H9 (cell line): ENCODE data around the gene GSE1. TPM values are rescaled to one million over a fixed set of nuclear protein-coding genes. Genes with fewer than 3 reads are reported as not detected.

Source experiments
- DNase-seq: peaks from one replicate; pipeline ENCODE4 v3.0.0-alpha.2; 2017
- H2AFZ ChIP-seq: one replicate; pipeline ENCODE4 v1.6.1; 2013; ENCODE audit warnings: mild to moderate bottlenecking, low read length, control low read depth, moderate library complexity
- H2AK5ac ChIP-seq: 2 replicates; pipeline ENCODE4 v1.6.1; 2013; ENCODE audit warnings: low read length, control low read depth, mixed read lengths; ENCODE audit not compliant: insufficient read length
- H2BK120ac ChIP-seq: one replicate; pipeline ENCODE4 v1.6.1; 2013; ENCODE audit warnings: low read depth, mild to moderate bottlenecking, low read length, control low read depth, inconsistent platforms; ENCODE audit not compliant: poor library complexity, severe bottlenecking
- H2BK12ac ChIP-seq: 2 replicates; pipeline ENCODE4 v1.6.1; 2013; ENCODE audit warnings: low read length, control low read depth, mixed read lengths, low read depth; ENCODE audit not compliant: insufficient read length
- H2BK15ac ChIP-seq: 2 replicates; pipeline ENCODE4 v1.6.1; 2013; ENCODE audit warnings: low read depth, low read length, control low read depth
- H2BK20ac ChIP-seq: one replicate; pipeline ENCODE4 v1.6.1; 2013; ENCODE audit warnings: low read depth, mild to moderate bottlenecking, low read length, control low read depth, inconsistent platforms; ENCODE audit not compliant: poor library complexity, severe bottlenecking
- H2BK5ac ChIP-seq: 2 replicates; pipeline ENCODE4 v1.6.1; 2013; ENCODE audit warnings: low read length, control low read depth, mixed read lengths; ENCODE audit not compliant: insufficient read length
- H3K14ac ChIP-seq: 2 replicates; pipeline ENCODE4 v1.6.1; 2013; ENCODE audit warnings: low read length, control low read depth; ENCODE audit not compliant: insufficient read depth
- H3K18ac ChIP-seq: 2 replicates; pipeline ENCODE4 v1.6.1; 2013; ENCODE audit warnings: low read depth, mild to moderate bottlenecking, mixed read lengths, low read length, control low read depth; ENCODE audit not compliant: insufficient read length
- H3K23ac ChIP-seq: 2 replicates; pipeline ENCODE4 v1.6.1; 2013; ENCODE audit warnings: low read length, control low read depth, mixed read lengths, low read depth; ENCODE audit not compliant: insufficient read length
- H3K23me2 ChIP-seq: 2 replicates; pipeline ENCODE4 v1.6.1; 2013; ENCODE audit warnings: low read depth, mild to moderate bottlenecking, mixed read lengths, low read length, control low read depth; ENCODE audit not compliant: insufficient read length, poor library complexity, severe bottlenecking
- H3K27ac ChIP-seq: 2 replicates; pipeline ENCODE4 v1.5.1; 2013; ENCODE audit warnings: low read length, control low read depth, mixed read lengths, low read depth; ENCODE audit not compliant: insufficient read length
- H3K27me3 ChIP-seq: 2 replicates; pipeline ENCODE4 v1.6.1; 2013; ENCODE audit warnings: low read length, control low read depth, inconsistent platforms; ENCODE audit not compliant: insufficient read depth
- H3K4ac ChIP-seq: 2 replicates; pipeline ENCODE4 v1.6.1; 2013; ENCODE audit warnings: low read depth, mild to moderate bottlenecking, control low read depth, inconsistent platforms, low read length, moderate library complexity
- H3K4me1 ChIP-seq: 2 replicates; pipeline ENCODE4 v1.6.1; 2013; ENCODE audit warnings: low read length, control low read depth, inconsistent platforms; ENCODE audit not compliant: insufficient read depth
- H3K4me2 ChIP-seq: 2 replicates; pipeline ENCODE4 v1.6.1; 2013; ENCODE audit warnings: low read length, control low read depth, mixed read lengths; ENCODE audit not compliant: insufficient read length, insufficient read depth
- H3K56ac ChIP-seq: 2 replicates; pipeline ENCODE4 v1.6.1; 2013; ENCODE audit warnings: low read depth, mild to moderate bottlenecking, mixed read lengths, low read length, control low read depth; ENCODE audit not compliant: insufficient read length
- H3K79me1 ChIP-seq: 2 replicates; pipeline ENCODE4 v1.6.1; 2013; ENCODE audit warnings: low read depth, mild to moderate bottlenecking, moderate library complexity, low read length, control low read depth, inconsistent platforms; ENCODE audit not compliant: insufficient read depth, poor library complexity, severe bottlenecking
- H3K79me2 ChIP-seq: 2 replicates; pipeline ENCODE4 v1.6.1; 2013; ENCODE audit warnings: low read length, control low read depth, inconsistent platforms; ENCODE audit not compliant: insufficient read depth
- H3K9ac ChIP-seq: 2 replicates; pipeline ENCODE4 v1.6.1; 2013; ENCODE audit warnings: low read length, control low read depth, mixed read lengths; ENCODE audit not compliant: insufficient read length; ENCODE audit errors: extremely low read depth
- H3K9me3 ChIP-seq: one replicate; pipeline ENCODE4 v1.6.1; 2013; ENCODE audit warnings: low read depth, low read length, inconsistent platforms; ENCODE audit not compliant: control insufficient read depth
- H3T11ph ChIP-seq: one replicate; pipeline ENCODE4 v1.6.1; 2013; ENCODE audit warnings: mild to moderate bottlenecking, low read length, control low read depth, inconsistent platforms
- H4K20me1 ChIP-seq: one replicate; pipeline ENCODE4 v1.6.1; 2013; ENCODE audit not compliant: control insufficient read depth, insufficient read length, insufficient read depth
- H4K5ac ChIP-seq: 2 replicates; pipeline ENCODE4 v1.6.1; 2013; ENCODE audit warnings: low read depth, mild to moderate bottlenecking, mixed read lengths, low read length, control low read depth; ENCODE audit not compliant: insufficient read length
- H4K8ac ChIP-seq: replicated peaks from 2 replicates; pipeline ENCODE4 v1.6.1; 2013; ENCODE audit warnings: low read length, control low read depth, mixed read lengths, low read depth; ENCODE audit not compliant: insufficient read length
- H4K91ac ChIP-seq: 2 replicates; pipeline ENCODE4 v1.6.1; 2013; ENCODE audit warnings: low read depth, mild to moderate bottlenecking, moderate library complexity, mixed read lengths, low read length, control low read depth; ENCODE audit not compliant: insufficient read length
- H3K27ac Mint-ChIP-seq, 3 experiments: 2 replicates in 2 of 3; 3 replicates in 1 of 3; pipeline ENCODE4 v1.8.0; 2020 to 2021; ENCODE audit warnings: mixed read lengths in 3 of 3, mild to moderate bottlenecking in 1 of 3, moderate library complexity in 1 of 3
- H3K27me3 Mint-ChIP-seq: 2 replicates; pipeline ENCODE4 v1.8.0; 2021; ENCODE audit warnings: low read depth, mild to moderate bottlenecking, moderate library complexity, mixed read lengths
- H3K36me3 Mint-ChIP-seq, 3 experiments: 2 replicates in 2 of 3; 3 replicates in 1 of 3; pipeline ENCODE4 v1.8.0; 2020 to 2021; ENCODE audit warnings: low read depth in 3 of 3, mixed read lengths in 3 of 3; ENCODE audit not compliant: insufficient read depth in 1 of 3
- H3K4me1 Mint-ChIP-seq, 2 experiments: 2 replicates each; pipeline ENCODE4 v1.8.0; 2020; ENCODE audit warnings: mixed read lengths in 2 of 2
- H3K4me3 Mint-ChIP-seq, 2 experiments: 2 replicates in 1 of 2; 3 replicates in 1 of 2; pipeline ENCODE4 v1.8.0; 2020 to 2021; ENCODE audit warnings: mild to moderate bottlenecking in 2 of 2, mixed read lengths in 2 of 2, moderate library complexity in 1 of 2
- H3K9me3 Mint-ChIP-seq, 2 experiments: 2 replicates in 1 of 2; 3 replicates in 1 of 2; pipeline ENCODE4 v1.8.0; 2020; ENCODE audit warnings: mild to moderate bottlenecking in 2 of 2, mixed read lengths in 2 of 2, moderate library complexity in 1 of 2
- CTCF ChIP-seq: fragments of 200-600 bp; sonication (generic); conservative IDR thresholded peaks from 3 replicates; pipeline ENCODE4 v1.8.0; 2021; ENCODE audit warnings: antibody characterized with exemption, mild to moderate bottlenecking
- whole genome bisulfite sequencing: extraction: QIAGEN DNeasy Blood & Tissue Kit; methylation state at CpG from one replicate; pipeline ENCODE4 v1.1.7; 2013; ENCODE audit warnings: missing lambda C conversion rate, low lambda C conversion rate, mixed read lengths; ENCODE audit not compliant: insufficient read length; ENCODE audit errors: extremely low coverage; 5-methylcytosine and 5-hydroxymethylcytosine counted together
- total RNA-seq: library from RNA; stranded (reverse); gene quantifications from 2 replicates; pipeline ENCODE4 v1.2.1, GENCODE V29; 2021

GSE1 gene
- total RNA-seq, 1 experiment from 2014 or later, result 125 TPM

GRCh38 chr16:85708338-85708737 lies 95.2 kb downstream of the GSE1 start:
- TF ChIP-seq CTCF, result no peak
- no peak overlapping the region for H2BK20ac ChIP-seq
- no peak overlapping the region for H2BK15ac ChIP-seq
- H3K4me2 ChIP-seq, result no peak overlapping the region
- no peak overlapping the region for H3K27ac ChIP-seq
- H3K27ac Mint-ChIP-seq, result no peak overlapping the region
- H3K4ac ChIP-seq, result no peak overlapping the region
- H3K9me3 ChIP-seq, result peaks cover 7% of the 10 kb centered on the region
- H3K18ac ChIP-seq, result no peak overlapping the region
- no peaks in the 10 kb centered on the region for H3K4me1 ChIP-seq
- no peaks in the 10 kb centered on the region for H3K79me1 ChIP-seq
- H3K4me3 Mint-ChIP-seq, result no peak overlapping the region
- H3T11ph ChIP-seq, result no peak overlapping the region
- H3K79me2 ChIP-seq, result no peaks in the 10 kb centered on the region
- peaks cover 15 to 18% of the 10 kb centered on the region in 2 experiments for H3K4me1 Mint-ChIP-seq
- no peak overlapping the region for H2BK5ac ChIP-seq
- H3K23me2 ChIP-seq, result no peaks in the 10 kb centered on the region
- no CpG with 5 or more reads among the region's 6 CpGs for WGBS
- no peak overlapping the region for H2BK12ac ChIP-seq
- H3K36me3 Mint-ChIP-seq, result peaks cover 6 to 13% (median 10%) of the 10 kb centered on the region in 3 experiments; a peak in 5 of 7 replicates
- H3K27me3 Mint-ChIP-seq, result peaks cover under 1% of the 10 kb centered on the region; the same call in 1 of the 2 replicates
- no peak for DNase-seq
- no peak overlapping the region for H4K5ac ChIP-seq
- no peak overlapping the region for H2AK5ac ChIP-seq
- no peak overlapping the region for H3K56ac ChIP-seq
- H3K14ac ChIP-seq, result no peak overlapping the region
- no peak overlapping the region for H4K8ac ChIP-seq
- no peak overlapping the region for H3K23ac ChIP-seq
- no peak overlapping the region for H2AFZ ChIP-seq
- H3K9me3 Mint-ChIP-seq, result peaks cover 5 to 8% of the 10 kb centered on the region in 2 experiments
- H3K9ac ChIP-seq, result no peak overlapping the region
- no peak overlapping the region for H4K91ac ChIP-seq
- H4K20me1 ChIP-seq, result no peaks in the 10 kb centered on the region
- H2BK120ac ChIP-seq, result no peak overlapping the region
- no peaks in the 10 kb centered on the region for H3K27me3 ChIP-seq
